HL-60 (cell line): Measurements from ENCODE around the gene FOXI2.

Experiments used
- CTCF ChIP-seq: IDR thresholded peaks from one replicate; pipeline ENCODE4 v1.5.1; 2011; ENCODE audit warnings: low read length, control low read depth, inconsistent platforms; ENCODE audit not compliant: insufficient read depth
- POLR2AphosphoS5 ChIP-seq: IDR thresholded peaks from 2 replicates; pipeline ENCODE4 v1.6.1; 2012; ENCODE audit warnings: low read depth

GRCh38 chr10:127774766-127775559 is 38.0 kb downstream of the FOXI2 start:
- TF ChIP-seq POLR2AphosphoS5 (no peak), CTCF (no peak)
